Fibroblast of mammary gland (primary cell): ENCODE results near the gene GORASP1.

Source experiments
- DNase-seq: peaks from one replicate; pipeline ENCODE4 v3.0.0-alpha.2; 2010; ENCODE audit warnings: low read depth
- H3K4me3 ChIP-seq: 2 replicates; pipeline ENCODE4 v1.5.1; 2011; ENCODE audit warnings: low read depth, mild to moderate bottlenecking, low read length, moderate library complexity; ENCODE audit not compliant: control insufficient read depth
- CTCF ChIP-seq: conservative IDR thresholded peaks from 2 replicates; pipeline ENCODE4 v1.5.1; 2011; ENCODE audit warnings: low read depth, low read length, inconsistent platforms; ENCODE audit not compliant: control insufficient read depth, insufficient read depth

The GORASP1 gene

GRCh38 chr3:39140341-39140971 lies 33.0 kb upstream of the GORASP1 start:
- H3K4me3 ChIP-seq, result no peak overlapping the region
- no peak for DNase-seq
- TF ChIP-seq CTCF, result no peak

- no peak for DNase-seq
- no peak for TF ChIP-seq CTCF
Measured at GRCh38 chr3:39139442-39139841, 32.0 kb upstream of the GORASP1 start.

GRCh38 chr3:39138804-39139415 lies 31.5 kb upstream of the GORASP1 start:
- H3K4me3 ChIP-seq, result no peak overlapping the region
- TF ChIP-seq CTCF, result no peak
- no peak for DNase-seq

More at GRCh38 chr3:39139442-39139841, 32.0 kb upstream of the GORASP1 start:
- no peak overlapping the region for H3K4me3 ChIP-seq

- H3K4me3 ChIP-seq, result no peak overlapping the region
- DNase-seq, result no peak
- no peak for TF ChIP-seq CTCF
Measured at GRCh38 chr3:39137991-39138803, 30.8 kb upstream of the GORASP1 start.

- no peak for DNase-seq
- TF ChIP-seq CTCF, result no peak
- no peak overlapping the region for H3K4me3 ChIP-seq
Measured at GRCh38 chr3:39137435-39137936, 30.1 kb upstream of the GORASP1 start.

- no peak overlapping the region for H3K4me3 ChIP-seq
- no peak for DNase-seq
- no peak for TF ChIP-seq CTCF
Measured at GRCh38 chr3:39136533-39137434, 29.4 kb upstream of the GORASP1 start.
